BLaER1 (cell line): Measurements from ENCODE around the gene GAN.
"Not testable (repeated sequence)": the region's sequence is repeated elsewhere in the genome, so short reads cannot be mapped to it uniquely, and the experiment has no call there.

Experiments
- H3K27ac ChIP-seq: shearing (Covaris generic); formaldehyde crosslinking; 2 replicates; pipeline ENCODE4 v1.8.1; 2022
- H3K27me3 ChIP-seq: shearing (Covaris generic); formaldehyde crosslinking; 2 replicates; pipeline ENCODE4 v1.8.1; 2022
- H3K36me3 ChIP-seq: shearing (Covaris generic); formaldehyde crosslinking; 2 replicates; pipeline ENCODE4 v1.8.1; 2022
- H3K4me1 ChIP-seq: shearing (Covaris generic); formaldehyde crosslinking; 2 replicates; pipeline ENCODE4 v1.8.1; 2022
- H3K4me2 ChIP-seq: shearing (Covaris generic); formaldehyde crosslinking; 2 replicates; pipeline ENCODE4 v1.8.1; 2022
- H3K4me3 ChIP-seq: shearing (Covaris generic); formaldehyde crosslinking; 2 replicates; pipeline ENCODE4 v1.8.1; 2022
- H3K9ac ChIP-seq: shearing (Covaris generic); formaldehyde crosslinking; 2 replicates; pipeline ENCODE4 v1.8.1; 2022
- H3K9me3 ChIP-seq: shearing (Covaris generic); formaldehyde crosslinking; 2 replicates; pipeline ENCODE4 v1.8.1; 2022
- H4K20me1 ChIP-seq: shearing (Covaris generic); formaldehyde crosslinking; 2 replicates; pipeline ENCODE4 v1.8.1; 2022
- Cebpa-rat ChIP-seq: shearing (Covaris generic); IDR thresholded peaks from 2 replicates; pipeline ENCODE4 v1.8.1; 2022

Gene GAN

GRCh38 chr16:81394416-81394815, 79.7 kb downstream of the GAN start:
- Histone ChIP-seq H4K20me1 (no peaks in the 10 kb centered on the region), H3K4me1 (no peaks in the 10 kb centered on the region), H3K9me3 (peaks cover 3% of the 10 kb centered on the region; the same call in 1 of the 2 replicates), H3K36me3 (peaks cover 24% of the 10 kb centered on the region), H3K4me2 (no peak overlapping the region), H3K27ac (no peak overlapping the region), H3K27me3 (no peaks in the 10 kb centered on the region), H3K4me3 (no peak overlapping the region), H3K9ac (no peak overlapping the region)
- TF ChIP-seq Cebpa-rat: no peak

- H3K36me3 ChIP-seq: peaks cover 22% of the 10 kb centered on the region
- no peak for TF ChIP-seq Cebpa-rat
Observed at GRCh38 chr16:81394966-81395655, 80.3 kb downstream of the GAN start.

GRCh38 chr16:81397058-81397878, 82.5 kb downstream of the GAN start:
- Histone ChIP-seq H3K4me1 (no peaks in the 10 kb centered on the region), H3K9ac (no peak overlapping the region), H3K9me3 (peaks cover 9% of the 10 kb centered on the region; the same call in 1 of the 2 replicates), H3K27ac (no peak overlapping the region), H3K4me3 (no peak overlapping the region), H3K4me2 (no peak overlapping the region), H3K27me3 (no peaks in the 10 kb centered on the region), H3K36me3 (peaks cover 6% of the 10 kb centered on the region; the same call in 1 of the 2 replicates), H4K20me1 (no peaks in the 10 kb centered on the region)
- TF ChIP-seq Cebpa-rat: no peak

More at GRCh38 chr16:81394966-81395655, 80.3 kb downstream of the GAN start:
- Histone ChIP-seq H3K9ac (no peak overlapping the region), H3K9me3 (peaks cover 9% of the 10 kb centered on the region; the same call in 1 of the 2 replicates), H3K27ac (no peak overlapping the region), H3K4me1 (no peaks in the 10 kb centered on the region), H3K4me2 (no peak overlapping the region), H3K4me3 (no peak overlapping the region), H3K27me3 (no peaks in the 10 kb centered on the region), H4K20me1 (no peaks in the 10 kb centered on the region)

DNA sequence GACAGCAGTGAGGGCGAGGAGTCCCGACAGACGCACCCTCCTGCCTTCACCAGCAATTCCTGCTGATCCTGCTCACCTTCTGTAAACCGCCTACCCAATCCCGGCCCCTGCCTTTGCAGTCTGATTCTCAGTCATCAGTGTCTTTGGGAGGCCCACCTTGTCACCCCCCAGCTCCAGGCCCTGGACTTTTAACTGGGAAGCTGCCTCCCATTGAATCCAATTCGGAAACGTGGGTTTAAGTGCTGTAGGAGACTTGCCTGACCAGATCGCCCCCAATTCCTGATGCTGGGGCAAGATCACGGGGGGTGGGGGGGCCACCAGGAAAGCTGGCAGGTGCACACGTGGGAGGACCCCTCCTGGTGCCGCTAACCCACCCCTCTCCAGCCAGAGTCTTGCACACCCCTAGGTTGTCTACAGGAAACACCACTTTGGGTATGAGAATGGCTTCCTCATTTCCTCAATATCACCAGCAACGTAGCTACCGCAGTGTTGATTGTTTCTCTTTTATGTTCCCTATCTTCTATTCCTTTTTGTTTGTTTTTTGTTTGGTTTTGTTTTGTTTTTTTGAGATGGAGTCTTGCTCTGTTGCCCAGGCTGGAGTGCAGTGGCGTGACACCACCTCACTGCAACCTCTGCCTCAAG, 83.2 kb downstream of the GAN start:
- no peaks in the 10 kb centered on the region for H3K4me1 ChIP-seq

GRCh38 chr16:81399909-81400308, 85.1 kb downstream of the GAN start:
- Histone ChIP-seq H3K27me3 (no peaks in the 10 kb centered on the region), H3K9ac (no peak overlapping the region), H3K9me3 (peaks cover 9% of the 10 kb centered on the region; the same call in 1 of the 2 replicates), H3K36me3 (no peaks in the 10 kb centered on the region), H4K20me1 (no peaks in the 10 kb centered on the region), H3K4me2 (no peak overlapping the region), H3K27ac (no peak overlapping the region), H3K4me3 (no peak overlapping the region), H3K4me1 (peaks cover 10% of the 10 kb centered on the region; the same call in 1 of the 2 replicates)
- TF ChIP-seq Cebpa-rat: no peak

More for the DNA sequence above, 83.2 kb downstream of the GAN start:
- Histone ChIP-seq H4K20me1 (no peaks in the 10 kb centered on the region), H3K27me3 (no peaks in the 10 kb centered on the region), H3K27ac (no peak overlapping the region), H3K4me2 (no peak overlapping the region), H3K9me3 (peaks cover 9% of the 10 kb centered on the region; the same call in 1 of the 2 replicates), H3K4me3 (no peak overlapping the region), H3K9ac (no peak overlapping the region), H3K36me3 (no peaks in the 10 kb centered on the region)
- no peak for TF ChIP-seq Cebpa-rat

DNA sequence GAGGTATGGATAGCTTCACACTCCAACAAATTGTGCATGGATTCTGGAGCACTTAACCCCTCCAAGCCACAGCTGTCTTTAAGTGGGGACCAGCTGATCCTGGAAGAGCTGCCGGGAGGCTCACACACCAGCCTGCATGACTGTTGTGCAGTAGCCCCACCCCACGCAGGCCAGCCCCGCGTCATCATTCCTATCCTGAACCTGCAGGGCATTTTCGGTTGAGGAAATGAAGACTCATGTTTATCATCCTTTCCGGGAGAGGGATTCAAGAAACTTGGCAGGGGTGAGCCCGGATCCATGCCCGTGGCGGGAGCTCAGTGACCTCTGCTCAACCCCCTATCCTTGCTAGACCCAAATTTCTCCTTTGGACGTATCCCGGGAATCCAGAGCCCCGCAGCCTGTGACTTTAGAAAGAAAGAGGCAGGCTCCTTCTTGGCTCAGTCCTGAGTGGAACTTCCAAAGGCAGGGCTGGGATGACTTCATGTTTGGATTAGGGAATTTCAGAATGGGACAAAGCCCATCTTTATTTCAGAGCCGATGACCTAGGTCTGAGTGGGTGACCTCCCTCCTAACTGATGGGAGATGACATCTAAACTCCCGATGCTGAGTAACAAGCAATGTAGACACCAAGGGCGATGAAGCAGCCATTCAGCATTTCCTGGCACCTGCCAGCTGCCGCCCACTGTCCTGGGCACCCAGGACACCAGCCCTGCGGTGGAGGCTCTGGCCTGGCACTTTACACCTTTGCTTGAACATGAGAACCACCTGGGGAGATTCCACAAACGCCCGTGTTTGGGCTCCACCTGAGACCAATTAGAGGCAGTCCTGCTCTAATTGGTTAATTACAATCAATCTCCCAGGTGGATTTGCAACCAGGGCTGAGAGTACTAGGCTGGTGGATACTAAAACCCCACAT, 86.5 kb downstream of the GAN start:
- Histone ChIP-seq H3K4me3 (no peak overlapping the region), H3K4me1 (peaks cover 10% of the 10 kb centered on the region; the same call in 1 of the 2 replicates), H3K36me3 (no peaks in the 10 kb centered on the region), H3K27me3 (no peaks in the 10 kb centered on the region), H3K9ac (no peak overlapping the region), H3K27ac (no peak overlapping the region), H4K20me1 (no peaks in the 10 kb centered on the region), H3K4me2 (peak overlapping the region; percentile 2; the same call in 1 of the 2 replicates), H3K9me3 (peaks cover 9% of the 10 kb centered on the region; the same call in 1 of the 2 replicates)
- no peak for TF ChIP-seq Cebpa-rat

DNA sequence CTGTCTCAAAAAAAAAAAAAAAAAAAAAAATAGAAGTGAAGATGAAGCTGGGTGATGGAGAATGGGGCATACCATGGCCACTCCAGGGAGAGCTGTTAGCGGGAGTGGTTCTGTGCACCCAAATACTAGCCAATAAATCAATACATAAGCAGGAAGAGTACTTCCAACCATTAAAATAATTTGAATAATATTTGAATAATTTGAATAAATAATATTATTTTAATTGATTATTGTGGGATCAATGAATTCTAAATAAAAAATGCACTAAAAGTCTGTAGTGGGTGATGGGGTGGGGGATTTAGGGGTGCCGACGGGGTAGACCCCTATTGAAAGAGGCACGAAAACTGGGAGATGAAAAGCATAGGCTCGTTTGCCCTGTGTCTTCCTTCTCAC, 88.4 kb downstream of the GAN start:
- Histone ChIP-seq H3K4me1 (peaks cover 10% of the 10 kb centered on the region; the same call in 1 of the 2 replicates), H3K9me3 (peaks cover 9% of the 10 kb centered on the region; the same call in 1 of the 2 replicates), H3K4me3 (no peak overlapping the region), H3K4me2 (peak overlapping the region; percentile 68), H3K27ac (no peak overlapping the region), H3K36me3 (no peaks in the 10 kb centered on the region), H3K27me3 (no peaks in the 10 kb centered on the region), H3K9ac (no peak overlapping the region), H4K20me1 (no peaks in the 10 kb centered on the region)
- no peak for TF ChIP-seq Cebpa-rat

- H3K9me3 ChIP-seq: peaks cover 9% of the 10 kb centered on the region; the same call in 1 of the 2 replicates
- no peaks in the 10 kb centered on the region for H4K20me1 ChIP-seq
- no peak for TF ChIP-seq Cebpa-rat
- peak overlapping the region; percentile 28 for H3K4me3 ChIP-seq
- H3K36me3 ChIP-seq: no peaks in the 10 kb centered on the region
- H3K4me2 ChIP-seq: peak overlapping the region; percentile 68
- H3K4me1 ChIP-seq: peaks cover 12% of the 10 kb centered on the region; the same call in 1 of the 2 replicates
- no peaks in the 10 kb centered on the region for H3K27me3 ChIP-seq
- no peak overlapping the region for H3K27ac ChIP-seq
- H3K9ac ChIP-seq: no peak overlapping the region
Observed at GRCh38 chr16:81403601-81404391, 89.0 kb downstream of the GAN start.

GRCh38 chr16:81405002-81405401, 90.2 kb downstream of the GAN start:
- H3K4me3 ChIP-seq, H3K4me2 ChIP-seq, H3K9me3 ChIP-seq, H3K27ac ChIP-seq, H3K36me3 ChIP-seq, H3K9ac ChIP-seq, H4K20me1 ChIP-seq, H3K27me3 ChIP-seq: not testable (repeated sequence)
- peaks cover 17% of the 10 kb centered on the region; the same call in 1 of the 2 replicates for H3K4me1 ChIP-seq
